Pulmonary artery endothelial cell (primary cell): Measurements from ENCODE around the gene SCAMP2. TPM values are rescaled to one million over a fixed set of nuclear protein-coding genes. Genes with fewer than 3 reads are reported as not detected.
"Not testable (repeated sequence)": the region's sequence is repeated elsewhere in the genome, so short reads cannot be mapped to it uniquely, and the experiment has no call there.

ENCODE experiments used
- DNase-seq: peaks from one replicate; pipeline ENCODE4 v3.0.0-alpha.2; 2011; ENCODE audit warnings: low read depth, low spot score
- total RNA-seq: library from RNA; depleted of rRNA; stranded (reverse); fragments of >200 nt; gene quantifications from 2 replicates; pipeline ENCODE4 v1.2.3, GENCODE V29; 2014

Gene SCAMP2
- total RNA-seq: 18.5 and 21.9 TPM in 2 replicates

- DNase-seq: peak; percentile 84
Measured at GRCh38 chr15:74873036-74873755, at the start of gene SCAMP2. SCAMP2 (minus strand) TSS chr15:74873365; CDS start chr15:74873255, 110 bp downstream.

- DNase-seq: no peak
Measured at GRCh38 chr15:74920456-74920855, 47.3 kb upstream of the SCAMP2 start.

GRCh38 chr15:74917676-74918075, 44.5 kb upstream of the SCAMP2 start:
- no peak for DNase-seq

- not testable (repeated sequence) for DNase-seq
Measured at GRCh38 chr15:74913799-74914198, 40.6 kb upstream of the SCAMP2 start.

GRCh38 chr15:74913041-74913440, 39.9 kb upstream of the SCAMP2 start:
- no peak for DNase-seq

- DNase-seq: no peak
Measured at GRCh38 chr15:74908635-74909034, 35.5 kb upstream of the SCAMP2 start.

GRCh38 chr15:74907163-74907870, 34.2 kb upstream of the SCAMP2 start:
- no peak for DNase-seq

GRCh38 chr15:74906450-74907162, 33.4 kb upstream of the SCAMP2 start, which contains the start of gene FAM219B:
FAM219B (minus strand) TSS chr15:74906851; CDS start chr15:74906800, 51 bp downstream.
- peak; percentile 44 for DNase-seq

- DNase-seq: no peak
Measured at GRCh38 chr15:74906067-74906449, 32.9 kb upstream of the SCAMP2 start.

GRCh38 chr15:74904190-74904805, 31.1 kb upstream of the SCAMP2 start:
- no peak for DNase-seq

- no peak for DNase-seq
Measured at GRCh38 chr15:74903676-74904075, 30.5 kb upstream of the SCAMP2 start.

GRCh38 chr15:74902295-74903075, 29.3 kb upstream of the SCAMP2 start:
- no peak for DNase-seq

- DNase-seq: no peak
Measured at GRCh38 chr15:74901612-74902063, 28.5 kb upstream of the SCAMP2 start.

GRCh38 chr15:74897300-74897701, 24.1 kb upstream of the SCAMP2 start:
- DNase-seq: no peak

GRCh38 chr15:74896316-74896715, 23.2 kb upstream of the SCAMP2 start:
- no peak for DNase-seq

GRCh38 chr15:74895830-74896229, 22.7 kb upstream of the SCAMP2 start:
- no peak for DNase-seq

- not testable (repeated sequence) for DNase-seq
Measured at GRCh38 chr15:74894383-74894782, 21.2 kb upstream of the SCAMP2 start.

GRCh38 chr15:74893627-74894026, 20.5 kb upstream of the SCAMP2 start:
- DNase-seq: no peak

GRCh38 chr15:74892931-74893330, 19.8 kb upstream of the SCAMP2 start:
- DNase-seq: no peak

- DNase-seq: no peak
Measured at GRCh38 chr15:74892313-74892712, 19.1 kb upstream of the SCAMP2 start.

- DNase-seq: no peak
Measured at GRCh38 chr15:74891469-74891868, 18.3 kb upstream of the SCAMP2 start.
